SU-DHL-6 (cell line): Measurements from ENCODE around the gene PHTF2.
"Not testable (repeated sequence)": the region's sequence is repeated elsewhere in the genome, so short reads cannot be mapped to it uniquely, and the experiment has no call there.

Experiments
- H2AFZ ChIP-seq: fragments of 200-600 bp; sonication (generic); 2 replicates; pipeline ENCODE4 v1.6.1; 2014; ENCODE audit warnings: low read depth, mild to moderate bottlenecking, moderate library complexity, mixed read lengths, antibody characterized with exemption, low read length; ENCODE audit not compliant: severe bottlenecking
- H3F3A ChIP-seq: fragments of 200-600 bp; shearing (Covaris generic); 2 replicates; pipeline ENCODE4 v1.6.0; 2016; ENCODE audit warnings: antibody characterized with exemption, mild to moderate bottlenecking; ENCODE audit not compliant: insufficient read depth
- H3K27ac ChIP-seq: fragments of 200-600 bp; sonication (generic); 2 replicates; pipeline ENCODE4 v1.5.1; 2016; ENCODE audit warnings: low read depth, mild to moderate bottlenecking, low read length, moderate library complexity, mixed read lengths
- H3K27me3 ChIP-seq: fragments of 200-600 bp; sonication (generic), shearing (Covaris generic); 2 replicates; pipeline ENCODE4 v1.6.0; 2014; ENCODE audit warnings: mild to moderate bottlenecking, low read length
- H3K36me3 ChIP-seq: fragments of 200-600 bp; sonication (generic); 2 replicates; pipeline ENCODE4 v1.6.1; 2014; ENCODE audit warnings: mild to moderate bottlenecking, low read length, mixed read lengths
- H3K4me2 ChIP-seq: fragments of 300-600, 200-600 bp; shearing (Covaris generic), sonication (generic); 2 replicates; pipeline ENCODE4 v1.6.0; 2014; ENCODE audit warnings: low read length, low read depth, mild to moderate bottlenecking; ENCODE audit not compliant: poor library complexity, severe bottlenecking
- H3K4me3 ChIP-seq: fragments of 200-600 bp; sonication (generic); 2 replicates; pipeline ENCODE4 v1.5.1; 2014; ENCODE audit warnings: antibody characterized with exemption, low read length, mild to moderate bottlenecking, mixed read lengths; ENCODE audit not compliant: insufficient read depth, poor library complexity, severe bottlenecking
- H3K79me2 ChIP-seq: fragments of 200-600 bp; sonication (generic); 2 replicates; pipeline ENCODE4 v1.6.1; 2014; ENCODE audit warnings: mild to moderate bottlenecking, low read length, moderate library complexity; ENCODE audit not compliant: insufficient read depth
- H3K9ac ChIP-seq: fragments of 200-600 bp; sonication (generic); 2 replicates; pipeline ENCODE4 v1.7.0; 2014; ENCODE audit warnings: mild to moderate bottlenecking, low read length
- H3K9me2 ChIP-seq: fragments of 200-600 bp; sonication (generic); replicated peaks from 2 replicates; pipeline ENCODE4 v1.6.1; 2014; ENCODE audit warnings: low read length; ENCODE audit not compliant: insufficient read depth
- H3K9me3 ChIP-seq: fragments of 200-600 bp; sonication (generic); 2 replicates; pipeline ENCODE4 v1.6.1; 2014; ENCODE audit warnings: low read length, mixed read lengths; ENCODE audit not compliant: insufficient read depth
- H4K20me1 ChIP-seq: fragments of 200-600 bp; sonication (generic); 2 replicates; pipeline ENCODE4 v1.6.1; 2014; ENCODE audit warnings: low read depth, mild to moderate bottlenecking, antibody characterized with exemption, low read length, moderate library complexity, mixed read lengths
- EZH2phosphoT487 ChIP-seq: fragments of 200-600 bp; sonication (generic), shearing (Covaris generic); conservative IDR thresholded peaks from 2 replicates; pipeline ENCODE4 v1.6.1; 2018; ENCODE audit warnings: mild to moderate bottlenecking, antibody characterized with exemption, low read length, moderate library complexity, mixed read lengths
- TF ChIP-seq, protein P1 (sequence below): fragments of 200-600 bp; sonication (generic); IDR thresholded peaks from one replicate; pipeline ENCODE4 v1.5.1; 2017; ENCODE audit warnings: antibody characterized with exemption, mild to moderate bottlenecking, low read length, moderate library complexity; ENCODE audit not compliant: insufficient read depth, poor library complexity, severe bottlenecking

The PHTF2 gene

DNA sequence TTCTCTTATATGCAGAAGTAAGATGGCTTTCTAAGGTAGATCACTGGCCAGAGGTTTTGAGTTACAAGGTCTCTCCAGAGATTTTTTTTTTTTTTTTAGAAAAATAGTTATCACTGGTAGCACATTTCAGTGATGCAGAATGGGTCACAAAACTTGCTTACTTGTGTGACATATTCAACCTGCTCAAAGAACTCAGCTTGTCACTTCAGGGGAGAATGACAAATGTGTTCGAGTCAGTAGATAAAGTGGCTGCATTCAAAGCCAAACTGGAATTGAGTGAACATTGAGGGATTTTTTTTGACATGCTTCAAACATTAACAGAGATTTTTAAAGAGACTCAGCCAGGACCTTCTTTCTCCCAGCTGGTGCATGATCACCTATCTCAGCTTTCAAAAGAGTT lies 33.4 kb downstream of the PHTF2 start:
- Histone ChIP-seq H3K36me3 (no peaks in the 10 kb centered on the region), H2AFZ (no peak overlapping the region), H3K9ac (peak overlapping the region; percentile 5), H4K20me1 (peaks cover 11% of the 10 kb centered on the region; the same call in 1 of the 2 replicates), H3K27me3 (no peaks in the 10 kb centered on the region), H3K4me2 (peak overlapping the region; percentile 97), H3K27ac (peak overlapping the region; percentile 97; the same call in 1 of the 2 replicates), H3K9me3 (no peaks in the 10 kb centered on the region), H3K79me2 (peaks cover 99% of the 10 kb centered on the region), H3K4me3 (no peak overlapping the region), H3K9me2 (no peaks in the 10 kb centered on the region), H3F3A (peaks cover 58% of the 10 kb centered on the region)
- TF ChIP-seq, protein P1, sequence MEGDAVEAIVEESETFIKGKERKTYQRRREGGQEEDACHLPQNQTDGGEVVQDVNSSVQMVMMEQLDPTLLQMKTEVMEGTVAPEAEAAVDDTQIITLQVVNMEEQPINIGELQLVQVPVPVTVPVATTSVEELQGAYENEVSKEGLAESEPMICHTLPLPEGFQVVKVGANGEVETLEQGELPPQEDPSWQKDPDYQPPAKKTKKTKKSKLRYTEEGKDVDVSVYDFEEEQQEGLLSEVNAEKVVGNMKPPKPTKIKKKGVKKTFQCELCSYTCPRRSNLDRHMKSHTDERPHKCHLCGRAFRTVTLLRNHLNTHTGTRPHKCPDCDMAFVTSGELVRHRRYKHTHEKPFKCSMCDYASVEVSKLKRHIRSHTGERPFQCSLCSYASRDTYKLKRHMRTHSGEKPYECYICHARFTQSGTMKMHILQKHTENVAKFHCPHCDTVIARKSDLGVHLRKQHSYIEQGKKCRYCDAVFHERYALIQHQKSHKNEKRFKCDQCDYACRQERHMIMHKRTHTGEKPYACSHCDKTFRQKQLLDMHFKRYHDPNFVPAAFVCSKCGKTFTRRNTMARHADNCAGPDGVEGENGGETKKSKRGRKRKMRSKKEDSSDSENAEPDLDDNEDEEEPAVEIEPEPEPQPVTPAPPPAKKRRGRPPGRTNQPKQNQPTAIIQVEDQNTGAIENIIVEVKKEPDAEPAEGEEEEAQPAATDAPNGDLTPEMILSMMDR, result no peak
- TF ChIP-seq EZH2phosphoT487, result no peak

DNA sequence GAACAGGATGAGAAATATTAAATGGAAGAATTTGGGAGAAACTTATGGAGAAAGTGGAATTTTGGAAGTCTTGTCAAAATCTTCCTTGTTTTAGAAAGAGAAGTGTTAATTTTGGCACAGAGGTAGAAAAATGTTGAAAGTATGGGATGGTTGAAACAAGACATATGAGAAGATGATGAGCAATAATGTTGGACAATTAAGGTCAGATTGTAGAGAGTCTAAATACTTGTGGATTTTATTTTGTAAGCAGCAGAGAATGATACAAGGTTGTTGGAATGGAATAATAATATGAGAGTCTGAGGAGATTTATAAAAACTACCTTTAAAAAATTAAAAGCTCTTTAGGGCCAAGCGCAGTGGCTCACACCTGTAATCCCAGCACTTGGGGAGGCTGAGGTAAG lies 34.6 kb downstream of the PHTF2 start:
- peak overlapping the region; percentile 81 for H3K4me2 ChIP-seq
- no peak for TF ChIP-seq EZH2phosphoT487
- TF ChIP-seq, protein P1, result no peak
- no peak overlapping the region for H3K4me3 ChIP-seq
- H3K9me3 ChIP-seq, result no peaks in the 10 kb centered on the region
- peak overlapping the region; percentile 35; the same call in 1 of the 2 replicates for H3K9ac ChIP-seq
- peak overlapping the region; percentile 67 for H3K27ac ChIP-seq
- peaks cover 11% of the 10 kb centered on the region; the same call in 1 of the 2 replicates for H4K20me1 ChIP-seq
- no peak overlapping the region for H2AFZ ChIP-seq
- H3K9me2 ChIP-seq, result no peaks in the 10 kb centered on the region
- no peaks in the 10 kb centered on the region for H3K36me3 ChIP-seq
- H3K27me3 ChIP-seq, result no peaks in the 10 kb centered on the region
- H3K79me2 ChIP-seq, result peaks cover 99% of the 10 kb centered on the region
- peaks cover 60% of the 10 kb centered on the region for H3F3A ChIP-seq

DNA sequence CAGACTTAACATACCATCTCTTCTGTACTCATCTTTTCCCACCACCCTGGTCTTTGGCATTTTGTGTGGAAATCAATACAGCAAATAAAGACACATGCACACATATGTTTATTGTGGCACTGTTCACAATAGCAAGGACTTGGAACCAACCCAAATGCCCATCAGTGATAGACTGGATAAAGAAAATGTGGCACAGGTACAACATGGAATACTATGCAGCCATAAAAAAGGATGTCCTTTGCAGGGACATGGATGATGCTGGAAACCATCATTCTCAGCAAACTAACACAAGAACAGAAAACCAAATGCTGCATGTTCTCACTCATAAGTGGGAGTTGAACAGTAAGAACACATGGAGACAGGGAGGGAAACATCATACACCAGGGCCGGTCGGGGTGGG lies 37.9 kb downstream of the PHTF2 start:
- Histone ChIP-seq H3F3A (peaks cover 46% of the 10 kb centered on the region), H3K79me2 (peaks cover 99% of the 10 kb centered on the region)
- not testable (repeated sequence) for H4K20me1 ChIP-seq, H3K27me3 ChIP-seq, H3K9me3 ChIP-seq, H3K27ac ChIP-seq, H3K9me2 ChIP-seq, H2AFZ ChIP-seq, H3K4me3 ChIP-seq, H3K36me3 ChIP-seq, H3K9ac ChIP-seq, H3K4me2 ChIP-seq

DNA sequence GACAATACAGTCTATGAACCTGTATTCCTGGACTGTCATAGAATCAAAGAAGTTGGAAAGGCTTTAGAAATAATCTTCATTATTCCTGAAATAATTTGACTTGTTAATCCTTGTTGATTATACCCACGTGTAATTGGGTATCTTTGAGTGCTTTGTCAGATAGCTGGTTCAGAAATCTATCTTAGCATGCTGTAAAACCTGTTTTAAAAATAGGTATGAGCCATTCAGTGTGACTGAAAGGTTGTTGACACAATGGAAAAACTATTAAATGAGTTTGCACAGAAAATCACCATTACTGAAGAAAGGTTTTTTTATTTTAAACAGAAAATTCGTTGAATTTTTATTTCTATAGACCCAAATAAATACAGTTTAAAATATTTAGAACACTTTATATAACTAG lies 38.7 kb downstream of the PHTF2 start:
- Histone ChIP-seq H3K79me2 (peaks cover 99% of the 10 kb centered on the region), H4K20me1 (0 out of 2 replicates have a peak, but pooled peaks cover 4% of the 10 kb centered on the region), H3K36me3 (peaks cover 7% of the 10 kb centered on the region; the same call in 1 of the 2 replicates), H3F3A (peaks cover 40% of the 10 kb centered on the region), H3K27me3 (no peaks in the 10 kb centered on the region), H2AFZ (no peak overlapping the region), H3K9me3 (no peaks in the 10 kb centered on the region), H3K4me2 (peak overlapping the region; percentile 99), H3K4me3 (no peak overlapping the region), H3K27ac (peak overlapping the region; percentile 84), H3K9me2 (no peaks in the 10 kb centered on the region), H3K9ac (no peak overlapping the region)
- TF ChIP-seq EZH2phosphoT487, result no peak
- TF ChIP-seq, protein P1, result no peak
